ENCODE measurements around the gene CARHSP1. TPM values are rescaled to one million over a fixed set of nuclear protein-coding genes. Genes with fewer than 3 reads are reported as not detected.

Gene CARHSP1
- 87.3 and 89.3 TPM in 2 replicates for total RNA-seq

DNA sequence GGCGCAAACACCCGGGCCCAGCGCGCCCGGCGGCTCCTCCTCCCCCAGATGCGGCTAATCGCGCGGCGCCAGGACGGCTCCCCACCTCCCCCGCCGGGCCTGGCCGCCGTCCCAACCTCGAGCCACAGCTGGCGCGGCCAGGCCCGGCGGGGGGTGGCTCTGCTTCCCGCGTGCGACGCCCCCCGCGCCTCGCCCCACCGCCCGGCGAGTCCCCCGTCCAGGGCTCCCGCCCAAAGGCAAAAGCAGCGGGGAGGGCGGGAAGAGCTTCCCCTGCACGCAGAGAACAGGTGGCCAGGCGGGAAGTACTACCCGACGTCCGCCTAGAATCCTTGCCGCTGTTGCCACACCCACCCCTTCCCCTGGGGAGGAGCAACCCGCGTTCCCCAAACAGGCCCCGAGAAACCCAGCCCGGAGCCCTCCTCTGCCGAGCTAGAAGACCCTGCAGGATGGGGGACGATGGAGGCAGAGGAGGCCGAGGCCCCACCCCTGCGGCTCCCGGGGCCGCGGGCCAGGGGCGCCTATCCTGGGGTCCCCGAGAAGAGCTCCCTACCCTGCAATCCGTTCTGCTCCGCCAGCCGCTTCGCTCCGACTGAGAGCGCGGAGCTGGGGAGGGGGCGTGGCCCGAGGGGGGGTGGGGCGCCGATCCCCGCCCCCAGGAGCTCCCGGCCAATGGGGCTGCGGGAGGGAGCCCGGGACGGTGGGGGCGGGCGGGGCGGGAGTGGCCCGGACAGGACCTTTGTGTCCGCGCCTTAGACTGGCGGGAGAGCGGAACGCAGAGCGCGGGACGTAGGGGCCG, at the start of gene CARHSP1:
TSS of gene CARHSP1 (minus strand) at position 591 of the 796 bp plus-strand sequence. CDS start 9,678 bp downstream, outside the sequence.

DNA sequence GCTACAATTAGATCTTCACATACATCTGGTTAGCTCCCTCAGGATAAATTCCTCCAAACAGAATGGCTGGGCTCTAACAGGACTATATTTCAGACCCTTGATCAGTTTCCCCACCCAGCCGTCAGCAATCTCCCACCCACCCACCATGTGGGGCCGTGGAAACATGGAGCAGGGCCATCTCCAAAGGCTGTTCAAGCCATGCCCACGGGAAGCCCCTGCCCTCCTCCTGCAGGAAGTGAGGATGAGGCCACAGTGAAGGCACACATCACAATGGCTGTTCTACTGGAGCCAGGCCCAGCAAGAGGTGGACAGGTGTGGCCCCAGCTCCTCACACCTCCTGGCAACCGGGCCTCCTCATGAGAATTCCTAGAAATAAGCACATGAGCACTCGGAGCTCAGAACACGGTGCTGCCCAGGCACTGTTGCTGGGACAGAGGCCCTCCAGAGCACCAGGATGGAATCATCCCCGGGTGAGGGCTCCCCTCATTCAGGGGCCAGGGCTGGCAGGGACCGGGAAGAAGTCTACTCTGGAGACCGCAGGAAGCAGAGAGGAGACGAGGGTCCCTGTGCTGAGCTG, 13.3 kb upstream of the CARHSP1 start, which contains the start of gene LITAFD:
TSS of gene LITAFD (plus strand) at position 311 of the 577 bp plus-strand sequence. CDS start 2,005 bp downstream, outside the sequence.

Other genes with a start within 250 kb of the CARHSP1 start
- gene METTL22, start 247.3 kb downstream of the CARHSP1 start, total RNA-seq: 13.4 and 14.5 TPM in 2 replicates
- 0.44 and 0.53 TPM in 2 replicates for gene ABAT, start 194.4 kb downstream of the CARHSP1 start, total RNA-seq
- gene TMEM186, start 71.4 kb downstream of the CARHSP1 start, total RNA-seq: 4.4 and 6.0 TPM in 2 replicates
- gene PMM2, start 71.2 kb downstream of the CARHSP1 start, total RNA-seq: 42.3 and 47.0 TPM in 2 replicates
- not detected in 2 replicates for gene LITAFD, start 13.3 kb upstream of the CARHSP1 start, total RNA-seq
- gene USP7, start 94.9 kb upstream of the CARHSP1 start, total RNA-seq: 41.0 and 52.3 TPM in 2 replicates
- 36.3 and 38.8 TPM in 2 replicates for gene HAPSTR1, start 222.6 kb upstream of the CARHSP1 start, total RNA-seq

Data from mammary microvascular endothelial cell (primary cell).